Measurements from ENCODE around the gene SMIM33. TPM values are rescaled to one million over a fixed set of nuclear protein-coding genes. Genes with fewer than 3 reads are reported as not detected.

SMIM33 gene
- total RNA-seq, 1 experiment from 2014 or later, result not detected

DNA sequence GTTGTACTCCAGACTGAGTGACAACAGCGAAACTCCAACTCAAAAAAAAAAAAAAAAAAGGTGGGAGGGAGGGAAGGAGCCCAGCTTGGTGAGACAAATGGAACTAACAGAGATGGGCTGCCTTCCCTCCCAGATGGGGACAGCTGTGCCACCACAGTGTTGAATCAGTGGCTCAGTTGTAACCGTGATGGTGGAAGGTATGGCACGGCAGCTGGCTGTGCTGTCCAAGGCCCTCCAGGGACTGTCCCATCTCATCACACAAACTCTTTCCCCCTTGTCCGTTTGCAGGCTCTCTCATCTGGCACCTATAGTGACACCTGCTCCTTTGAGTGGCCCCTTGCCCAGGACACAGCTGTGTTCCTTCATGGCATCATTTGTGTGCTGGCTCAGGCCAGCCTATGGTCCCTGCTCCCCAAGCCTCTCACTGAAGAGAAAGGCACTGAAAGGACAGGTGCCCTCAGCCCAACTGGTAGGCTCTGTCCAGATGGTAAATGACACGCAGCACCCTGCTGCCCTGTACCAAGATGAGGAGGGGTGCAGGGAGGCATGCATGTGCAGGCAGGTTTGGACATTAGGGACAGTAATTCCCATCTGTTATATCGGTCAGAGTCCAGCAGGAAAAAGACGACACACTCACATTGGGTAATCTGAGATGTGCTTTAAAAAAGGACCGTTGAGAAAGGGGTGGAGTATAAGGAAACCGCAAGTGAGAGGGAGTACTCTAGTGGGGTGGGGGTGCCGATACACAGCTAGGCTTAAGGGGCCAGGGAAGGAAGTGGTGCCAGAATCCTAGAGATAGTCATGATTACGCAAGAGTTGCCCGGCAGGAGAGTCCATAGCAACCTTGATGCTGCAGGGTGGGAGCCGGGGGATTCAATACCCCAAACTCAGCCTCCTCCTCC is 4.3 kb downstream of the SMIM33 start:
- Histone ChIP-seq H2AK5ac (ENCODE audit: insufficient read length, low read length) (no peak overlapping the region), H2AFZ (ENCODE audit: low read length) (no peak overlapping the region), H2BK120ac (ENCODE audit: low read depth, low read length, poor library complexity, severe bottlenecking) (no peak overlapping the region), H3K27me3 (ENCODE audit: insufficient read depth, low read length) (no peaks in the 10 kb centered on the region), H3K4me2 (ENCODE audit: insufficient read depth, insufficient read length, low read length) (no peak overlapping the region), H2BK12ac (ENCODE audit: insufficient read length, low read depth, low read length) (no peak overlapping the region), H4K8ac (replicated peaks; ENCODE audit: insufficient read length, low read depth, low read length) (no peak overlapping the region), H3K14ac (ENCODE audit: insufficient read depth, low read length) (peak overlapping the region; percentile 42; the same call in 1 of the 2 replicates), H3K9ac (ENCODE audit: extremely low read depth, insufficient read length, low read length) (no peak overlapping the region), H4K20me1 (ENCODE audit: control insufficient read depth, insufficient read depth, insufficient read length) (no peaks in the 10 kb centered on the region), H3K23ac (ENCODE audit: insufficient read length, low read depth, low read length) (no peak overlapping the region), H3K56ac (ENCODE audit: insufficient read length, low read depth, low read length) (no peak overlapping the region), H3K4ac (ENCODE audit: low read depth, low read length) (no peak overlapping the region), H3K79me2 (ENCODE audit: insufficient read depth, low read length) (no peaks in the 10 kb centered on the region), H3K79me1 (ENCODE audit: insufficient read depth, low read depth, low read length, poor library complexity, severe bottlenecking) (no peaks in the 10 kb centered on the region), H3K4me1 (ENCODE audit: insufficient read depth, low read length) (peaks cover 5% of the 10 kb centered on the region; the same call in 1 of the 2 replicates), H2BK15ac (ENCODE audit: low read depth, low read length) (no peak overlapping the region), H2BK20ac (ENCODE audit: low read depth, low read length, poor library complexity, severe bottlenecking) (no peak overlapping the region), H4K5ac (ENCODE audit: insufficient read length, low read depth, low read length) (no peak overlapping the region), H3K23me2 (ENCODE audit: insufficient read length, low read depth, low read length, poor library complexity, severe bottlenecking) (no peaks in the 10 kb centered on the region), H3T11ph (ENCODE audit: low read length) (no peak overlapping the region), H2BK5ac (ENCODE audit: insufficient read length, low read length) (no peak overlapping the region), H3K9me3 (ENCODE audit: control insufficient read depth, low read depth, low read length) (no peaks in the 10 kb centered on the region), H4K91ac (ENCODE audit: insufficient read length, low read depth, low read length) (no peak overlapping the region), H3K18ac (ENCODE audit: insufficient read length, low read depth, low read length) (peak overlapping the region; percentile 11), H3K27ac (ENCODE audit: insufficient read length, low read depth, low read length) (no peak overlapping the region)
- Mint-ChIP-seq H3K36me3 (ENCODE audit: insufficient read depth in 1 of 3, low read depth in 3 of 3) (no peaks in the 10 kb centered on the region), H3K4me3 (no peak overlapping the region), H3K4me1 (peaks cover 45 to 54% of the 10 kb centered on the region in 2 experiments), H3K27me3 (ENCODE audit: low read depth) (peaks cover 7% of the 10 kb centered on the region), H3K27ac (peak overlapping the region; percentile 2 to 91 (median 2); a peak in 3 of 7 replicates), H3K9me3 (no peaks in the 10 kb centered on the region)
- WGBS (ENCODE audit: extremely low coverage, insufficient read length, low lambda C conversion rate), result no CpG with 5 or more reads among the region's 13 CpGs
- TF ChIP-seq CTCF (conservative IDR thresholded peaks at IDR 0.05), result no peak
- DNase-seq, result no peak
